ENCODE measurements around the gene HNRNPCL2.
"Not testable (repeated sequence)": the region's sequence is repeated elsewhere in the genome, so short reads cannot be mapped to it uniquely, and the experiment has no call there.

The HNRNPCL2 gene

GRCh38 chr1:13116754-13117153 is at the start of gene HNRNPCL2:
Gene HNRNPCL2, minus strand, starts transcription at chr1:13116854. Its CDS starts 454 bp downstream, at chr1:13116400.
- not testable (repeated sequence) for DNase-seq

- DNase-seq: not testable (repeated sequence)
Observed at GRCh38 chr1:13165531-13165930, 48.9 kb upstream of the HNRNPCL2 start, which contains the start of gene HNRNPCL4. Gene HNRNPCL4, minus strand, starts transcription at chr1:13165631. Its CDS starts 164 bp downstream, at chr1:13165467.

- DNase-seq: not testable (repeated sequence)
Observed at GRCh38 chr1:13155909-13156308, 39.3 kb upstream of the HNRNPCL2 start, which contains the start of gene PRAMEF26. Gene PRAMEF26, minus strand, starts transcription at chr1:13156009. Its CDS starts 2,914 bp downstream, at chr1:13153095.

GRCh38 chr1:13070474-13070873 is 46.2 kb downstream of the HNRNPCL2 start, which contains the start of gene PRAMEF25:
Gene PRAMEF25, plus strand, starts transcription at chr1:13070774. Its CDS starts 2,920 bp downstream, at chr1:13073694.
- DNase-seq: not testable (repeated sequence)

Measured in stimulated activated CD4-positive, alpha-beta T cell treated with anti-CD3 and anti-CD28 coated beads, Interleukin-4, amount 100 ng/mL, for 4 hours (primary cell).